ENCODE data around the gene LRCH3.
"Not testable (repeated sequence)": the region's sequence is repeated elsewhere in the genome, so short reads cannot be mapped to it uniquely, and the experiment has no call there.

Gene LRCH3

DNA sequence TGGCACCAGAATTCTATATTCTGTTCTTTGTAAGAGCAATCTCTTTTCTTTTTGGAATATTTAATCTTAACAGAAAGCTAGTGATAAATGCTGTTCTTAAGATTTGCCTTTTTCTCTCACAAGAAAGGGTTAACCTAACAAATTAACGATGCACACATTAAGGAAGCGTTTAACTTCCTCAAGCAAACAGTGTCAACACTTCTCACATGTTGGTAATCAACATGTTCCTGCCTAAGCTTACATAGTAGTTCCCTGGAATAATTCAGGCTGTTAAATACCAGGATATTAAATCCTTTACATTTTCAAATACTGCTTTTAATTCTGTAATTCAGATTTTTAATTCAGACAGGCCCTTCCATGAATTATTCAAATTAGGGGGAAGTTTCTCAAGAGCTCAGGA lies 91.5 kb downstream of the LRCH3 start:
- in situ Hi-C loops (cut with MboI; ENCODE audit: low sequenced_read_pairs): no loop called here

DNA sequence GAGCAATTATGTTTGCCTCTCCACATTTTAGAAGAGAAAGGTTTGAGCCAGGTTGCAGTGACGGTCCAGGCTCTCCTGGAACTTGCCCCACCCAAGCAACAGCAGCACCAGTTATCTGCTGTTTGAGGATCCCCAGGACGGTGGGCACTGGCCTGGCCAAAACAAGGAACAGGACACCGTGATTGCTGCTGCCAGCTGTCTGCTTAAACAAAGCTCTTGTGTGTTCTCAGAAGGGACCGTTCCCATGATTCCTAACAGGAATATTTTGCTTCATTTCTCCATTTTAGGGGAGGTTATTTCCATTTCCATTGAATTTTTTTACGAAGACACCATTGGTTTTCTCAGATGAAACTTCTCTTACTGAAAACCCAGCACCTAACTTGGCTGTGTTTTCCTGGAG lies 92.5 kb downstream of the LRCH3 start:
- in situ Hi-C loops (cut with MboI; ENCODE audit: low sequenced_read_pairs): no loop called here

DNA sequence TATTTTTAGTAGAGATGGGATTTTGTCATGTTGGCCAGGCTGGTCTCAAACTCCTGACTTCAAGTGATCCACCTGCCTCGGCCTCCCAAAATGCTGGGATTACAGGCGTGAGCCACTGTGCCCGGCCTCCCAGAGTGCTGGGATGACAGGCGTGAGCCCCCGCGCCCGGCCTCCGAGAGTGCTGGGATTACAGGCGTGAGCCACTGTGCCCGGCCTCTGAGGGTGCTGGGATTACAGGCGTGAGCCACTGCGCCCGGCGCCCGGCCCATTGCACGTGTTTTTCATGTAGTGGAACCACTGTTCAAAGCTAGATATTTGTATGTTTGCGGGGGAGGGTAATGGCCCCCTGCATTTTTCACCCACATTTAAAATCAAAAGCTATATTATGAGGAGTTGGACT lies 93.3 kb downstream of the LRCH3 start:
- in situ Hi-C loops (cut with MboI; ENCODE audit: low sequenced_read_pairs): not testable (repeated sequence)

DNA sequence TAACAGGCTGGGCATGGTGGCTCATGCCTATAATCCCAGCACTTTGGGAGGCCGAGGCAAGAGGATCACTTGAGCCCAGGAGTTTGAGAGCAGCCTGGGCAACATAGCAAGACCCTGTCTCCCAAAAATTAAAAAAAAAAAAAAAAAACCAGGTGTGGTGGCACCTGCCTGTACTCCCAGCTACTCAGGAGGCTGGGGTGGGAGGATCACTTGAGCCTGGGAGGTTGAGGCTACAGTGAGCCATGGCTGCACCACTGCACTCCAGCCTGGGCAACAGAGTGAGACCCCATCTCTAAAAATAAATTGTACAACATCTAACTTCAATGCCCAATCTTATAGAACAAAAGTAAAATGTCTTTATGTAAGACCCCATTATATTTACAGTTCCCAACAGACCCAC lies 95.0 kb downstream of the LRCH3 start:
- in situ Hi-C loops (cut with MboI; ENCODE audit: low sequenced_read_pairs): not testable (repeated sequence)

DNA sequence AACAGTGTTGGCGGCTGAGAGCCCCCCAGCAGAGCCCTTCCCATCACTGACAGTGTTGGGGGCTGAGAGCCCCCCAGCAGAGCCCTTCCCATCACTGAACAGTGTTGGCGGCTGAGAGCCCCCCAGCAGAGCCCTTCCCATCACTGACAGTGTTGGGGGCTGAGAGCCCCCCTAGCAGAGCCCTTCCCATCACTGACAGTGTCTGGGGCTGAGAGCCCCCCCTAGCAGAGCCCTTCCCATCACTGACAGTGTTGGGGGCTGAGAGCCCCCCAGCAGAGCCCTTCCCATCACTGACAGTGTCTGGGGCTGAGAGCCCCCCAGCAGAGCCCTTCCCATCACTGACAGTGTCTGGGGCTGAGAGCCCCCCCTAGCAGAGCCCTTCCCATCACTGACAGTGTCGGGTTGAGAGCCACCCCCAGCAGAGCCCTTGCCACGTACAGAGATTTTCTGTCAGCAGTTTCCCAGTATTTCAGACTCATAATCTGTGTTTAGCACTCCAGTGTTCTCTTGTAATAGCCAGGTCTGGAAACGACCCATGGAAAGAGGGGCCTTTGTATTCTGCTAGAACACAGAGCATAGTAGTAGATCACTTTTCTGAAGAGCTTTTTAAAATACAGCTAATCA lies 96.5 kb downstream of the LRCH3 start:
- in situ Hi-C loops (cut with MboI; ENCODE audit: low sequenced_read_pairs): not testable (repeated sequence)

DNA sequence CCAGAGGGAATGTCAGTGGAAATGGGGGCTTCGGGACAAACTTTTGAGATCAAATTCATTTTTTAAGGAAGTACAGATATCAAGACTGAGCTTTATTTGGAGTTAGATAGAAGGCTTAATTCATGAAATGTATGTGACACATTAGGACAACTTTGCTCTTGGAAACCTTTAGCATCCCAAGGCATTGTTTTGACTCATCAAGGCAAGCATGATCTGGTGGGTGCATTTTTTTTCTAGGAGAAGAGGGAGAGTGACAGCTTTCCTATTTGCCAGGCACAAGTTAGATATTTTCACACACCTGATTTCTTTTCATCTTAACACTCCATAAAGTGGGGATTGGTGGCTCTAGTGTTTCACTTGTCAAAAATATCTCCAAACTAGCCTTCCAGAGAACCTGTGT lies 97.5 kb downstream of the LRCH3 start:
- in situ Hi-C loops (cut with MboI; ENCODE audit: low sequenced_read_pairs): no loop called here

DNA sequence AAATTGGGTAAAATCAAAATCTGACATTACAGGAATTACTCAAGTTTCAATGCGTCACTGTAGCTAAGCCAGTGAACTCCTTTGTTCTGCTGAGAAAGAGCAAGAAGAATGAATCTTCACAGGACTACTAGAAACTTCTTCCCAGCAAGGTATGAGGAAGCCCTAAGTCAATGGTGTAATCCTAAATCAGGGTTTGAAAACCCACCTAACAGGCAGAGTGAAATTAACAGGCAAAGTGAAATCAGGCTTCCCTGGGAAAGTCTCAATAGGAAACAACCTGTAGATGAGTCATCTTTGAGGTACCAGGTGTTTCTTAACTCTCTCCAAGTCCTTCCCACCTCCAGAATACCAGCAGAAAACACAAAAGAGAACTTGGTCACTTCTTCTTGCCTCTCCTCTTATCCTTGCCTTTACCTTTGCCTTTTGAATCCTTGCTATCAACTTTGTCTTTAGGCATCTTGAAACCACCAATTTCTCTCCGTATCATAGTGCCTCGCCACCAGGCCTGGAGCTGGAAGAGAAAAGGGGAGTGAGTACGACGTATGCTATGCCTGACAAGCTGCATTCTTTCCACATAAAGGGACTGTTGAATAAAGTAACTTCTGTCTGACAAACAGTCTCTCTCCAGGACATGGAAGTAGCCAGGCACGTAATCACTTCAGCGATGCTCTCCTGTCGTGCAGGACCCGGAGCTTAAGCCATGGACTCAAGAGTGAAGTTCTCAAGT lies 98.3 kb downstream of the LRCH3 start:
- in situ Hi-C loops (cut with MboI; ENCODE audit: low sequenced_read_pairs): no loop called here

DNA sequence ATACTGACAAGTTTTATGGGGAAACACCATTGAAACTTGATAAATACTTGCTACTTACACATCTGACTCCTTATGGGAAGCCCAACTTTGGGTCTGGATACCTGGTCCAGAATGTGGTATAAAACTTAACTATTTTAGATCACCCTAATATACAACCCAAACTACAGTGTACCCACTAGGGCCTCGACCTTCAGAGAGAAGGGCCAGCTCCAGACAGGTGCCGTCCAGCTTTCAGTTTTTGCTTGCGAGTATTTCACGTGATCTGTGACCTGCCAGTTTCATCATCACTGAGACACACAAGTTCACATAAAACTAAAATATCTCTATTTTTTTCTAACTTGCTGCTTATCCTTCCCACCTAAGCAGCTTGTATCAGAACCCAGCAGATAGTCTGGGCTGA lies 99.6 kb downstream of the LRCH3 start:
- in situ Hi-C loops (cut with MboI; ENCODE audit: low sequenced_read_pairs): no loop called here

DNA sequence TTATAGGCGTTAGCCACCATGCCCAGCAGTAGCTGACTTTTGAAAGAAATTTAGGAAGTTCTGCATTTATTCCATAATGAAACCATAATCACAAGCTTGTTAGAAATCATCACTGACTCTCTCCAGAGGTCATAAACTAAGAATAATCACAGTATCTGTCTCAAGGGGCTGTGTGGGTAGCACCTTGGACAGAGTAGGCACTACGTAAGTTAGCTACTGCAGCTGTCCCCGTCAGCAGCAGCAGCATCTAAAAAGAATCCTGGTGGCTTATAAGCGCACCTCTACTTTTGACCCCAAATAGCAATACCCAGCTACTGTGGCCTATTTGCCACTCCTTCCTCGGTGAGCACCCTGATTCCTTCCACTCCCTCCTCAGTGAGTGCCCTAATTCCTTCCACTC lies 101.1 kb downstream of the LRCH3 start:
- in situ Hi-C loops (cut with MboI; ENCODE audit: low sequenced_read_pairs): no loop called here

DNA sequence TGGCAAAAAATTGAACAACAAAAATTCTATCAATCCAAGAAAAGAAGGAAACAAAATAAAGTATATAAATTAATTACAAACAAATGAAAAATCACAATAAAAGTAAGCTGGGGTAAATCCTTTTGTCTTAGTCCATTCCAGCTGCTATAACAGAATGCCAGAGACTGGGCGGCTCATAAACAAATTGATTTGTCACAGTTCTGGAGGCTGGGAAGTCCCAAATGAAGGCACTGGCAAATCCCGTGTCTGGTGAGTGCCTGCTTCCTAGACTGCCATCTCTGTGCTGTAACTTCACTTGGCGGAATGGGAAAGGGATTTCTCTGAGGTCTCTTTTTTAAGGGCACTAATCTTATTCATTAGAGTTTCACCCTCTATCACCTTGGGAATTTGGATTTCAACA lies 105.4 kb downstream of the LRCH3 start:
- in situ Hi-C loops (cut with MboI; ENCODE audit: low sequenced_read_pairs): no loop called here

DNA sequence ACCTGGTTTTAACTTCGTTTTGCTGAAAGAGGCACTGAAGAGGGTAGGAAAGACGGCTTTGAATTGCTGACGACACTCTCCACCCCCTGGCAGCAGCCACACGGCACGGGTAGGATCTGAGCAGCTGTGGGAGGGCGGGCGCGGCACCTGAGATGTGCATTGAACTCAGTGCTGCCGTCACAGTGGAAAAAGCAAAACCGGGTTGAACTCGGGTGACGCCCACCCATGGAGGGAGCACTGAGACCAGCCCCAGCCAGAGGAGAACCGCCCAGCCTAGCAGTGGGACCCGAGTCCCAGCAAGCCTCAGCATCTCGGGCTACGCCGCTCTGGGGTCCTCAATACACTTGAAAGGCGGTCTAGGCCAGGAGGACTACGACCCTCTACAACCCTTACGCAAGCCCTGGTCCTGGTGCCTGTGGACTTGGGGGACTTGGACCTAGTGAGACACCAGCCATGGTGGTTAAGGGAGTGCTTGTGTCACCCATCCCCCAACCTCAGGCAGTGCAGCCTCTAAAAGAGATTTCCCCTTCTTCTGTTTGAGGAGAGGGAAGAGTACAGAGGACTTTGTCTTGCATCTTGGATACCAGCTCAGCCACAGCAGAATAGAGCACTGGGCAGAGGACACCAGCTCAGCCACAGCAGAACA lies 108.9 kb downstream of the LRCH3 start:
- in situ Hi-C loops (cut with MboI; ENCODE audit: low sequenced_read_pairs): no loop called here

DNA sequence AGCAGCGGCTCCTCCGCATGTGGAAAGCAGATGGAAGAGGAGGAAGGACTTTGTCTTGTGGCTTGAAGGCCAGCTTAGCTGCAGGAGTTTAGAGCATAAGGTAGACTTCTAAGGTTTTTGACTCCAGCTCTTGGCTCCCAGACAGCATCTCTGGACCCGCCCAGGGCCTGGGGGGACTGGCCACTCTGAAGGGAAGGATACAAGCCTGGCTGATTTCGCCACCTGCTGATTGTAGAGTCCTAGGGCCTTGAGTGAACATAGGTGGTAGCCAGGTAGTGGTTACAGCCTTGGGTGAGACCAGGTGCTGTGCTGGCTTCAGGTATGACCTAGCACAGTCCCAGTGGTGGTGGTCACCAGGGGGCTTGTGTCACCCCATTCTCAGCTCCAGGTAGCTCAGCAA lies 110.6 kb downstream of the LRCH3 start:
- in situ Hi-C loops (cut with MboI; ENCODE audit: low sequenced_read_pairs): no loop called here

DNA sequence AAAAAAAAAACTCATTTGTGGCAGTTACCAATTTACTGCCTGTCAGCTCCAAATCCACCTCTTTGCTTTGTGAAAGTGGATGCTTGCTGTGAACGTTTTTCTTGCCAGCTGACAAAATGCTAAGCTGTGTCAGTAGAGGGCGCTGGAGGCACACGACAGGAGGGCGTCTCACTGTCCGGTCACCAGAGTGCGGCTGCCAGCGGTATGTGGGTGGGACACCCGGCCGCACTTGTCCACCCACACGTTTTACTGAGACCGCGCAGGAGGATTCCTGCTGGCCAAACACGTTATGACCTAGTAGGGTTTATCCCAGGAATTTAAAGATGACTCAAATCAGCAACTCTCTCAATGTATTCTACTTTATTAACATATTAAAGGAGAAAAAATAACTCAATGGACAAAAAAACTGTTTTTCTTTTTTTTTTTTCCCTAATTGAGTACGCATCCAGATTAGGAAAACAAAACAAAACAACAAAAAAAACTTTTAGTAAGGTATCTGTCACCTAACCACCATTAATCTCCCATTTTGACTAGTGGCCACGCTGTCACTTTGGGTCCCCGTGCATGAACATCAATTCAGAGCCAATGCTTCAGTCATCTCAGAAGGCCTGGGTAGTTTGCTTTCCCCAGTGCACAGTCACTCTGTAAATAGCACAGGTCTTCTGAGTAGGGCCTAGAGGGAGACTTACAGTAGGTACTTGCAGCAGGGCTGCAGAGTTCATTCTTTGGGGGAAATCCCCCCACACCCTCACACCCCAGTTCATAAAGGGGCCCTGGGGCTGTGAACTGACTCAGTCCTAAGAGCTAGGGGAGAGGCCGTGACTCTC lies 115.2 kb downstream of the LRCH3 start:
- in situ Hi-C loops (cut with MboI; ENCODE audit: low sequenced_read_pairs): no loop called here

DNA sequence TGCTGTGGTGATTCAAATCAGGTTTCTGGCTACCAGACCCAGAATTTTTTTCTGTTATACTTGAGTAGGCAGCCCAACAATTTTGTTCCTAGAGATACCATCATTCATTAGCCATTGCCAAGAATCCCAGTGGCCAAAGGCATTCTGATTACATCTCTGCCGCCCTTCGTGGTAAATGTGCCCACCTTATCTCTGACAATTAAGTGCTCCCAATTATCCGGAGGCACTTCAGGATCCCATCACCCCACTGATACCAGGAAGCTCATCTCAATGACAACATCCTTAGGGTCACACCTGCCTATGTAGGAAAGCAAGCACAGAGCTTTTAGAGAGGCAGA lies 115.8 kb downstream of the LRCH3 start:
- in situ Hi-C loops (cut with MboI; ENCODE audit: low sequenced_read_pairs): no loop called here

DNA sequence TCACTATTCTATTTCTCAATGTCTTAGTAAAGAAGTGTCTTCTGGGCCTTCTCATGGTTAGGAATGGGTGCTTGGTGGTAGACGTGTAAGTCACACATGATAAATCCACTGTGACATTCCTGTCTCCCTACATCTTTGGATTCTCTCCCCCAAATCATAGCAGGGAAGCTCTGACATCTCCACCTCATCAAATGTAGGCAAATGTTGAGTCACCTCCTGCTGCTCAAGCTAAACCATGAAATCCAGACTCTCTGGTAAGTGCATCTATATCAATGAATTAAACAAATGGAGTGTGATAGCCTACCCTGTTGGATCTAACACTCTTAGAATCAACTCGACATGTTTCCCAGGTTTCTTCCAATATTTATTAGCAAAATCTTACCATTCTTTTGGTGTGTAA lies 116.1 kb downstream of the LRCH3 start:
- in situ Hi-C loops (cut with MboI; ENCODE audit: low sequenced_read_pairs): no loop called here

DNA sequence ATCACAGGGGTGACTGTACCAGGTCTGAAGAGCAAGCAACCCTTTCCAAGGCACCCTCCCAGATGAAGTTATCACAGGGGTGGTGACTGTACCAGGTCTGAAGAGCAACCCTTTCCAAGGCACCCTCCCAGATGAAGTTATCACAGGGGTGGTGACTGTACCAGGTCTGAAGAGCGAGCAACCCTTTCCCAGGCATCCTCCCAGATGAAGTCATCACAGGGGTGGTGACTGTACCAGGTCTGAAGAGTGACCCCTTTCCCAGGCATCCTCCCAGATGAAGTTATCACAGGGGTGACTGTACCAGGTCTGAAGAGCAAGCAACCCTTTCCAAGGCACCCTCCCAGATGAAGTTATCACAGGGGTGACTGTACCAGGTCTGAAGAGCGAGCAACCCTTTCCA lies 117.5 kb downstream of the LRCH3 start:
- in situ Hi-C loops (cut with MboI; ENCODE audit: low sequenced_read_pairs): not testable (repeated sequence)

DNA sequence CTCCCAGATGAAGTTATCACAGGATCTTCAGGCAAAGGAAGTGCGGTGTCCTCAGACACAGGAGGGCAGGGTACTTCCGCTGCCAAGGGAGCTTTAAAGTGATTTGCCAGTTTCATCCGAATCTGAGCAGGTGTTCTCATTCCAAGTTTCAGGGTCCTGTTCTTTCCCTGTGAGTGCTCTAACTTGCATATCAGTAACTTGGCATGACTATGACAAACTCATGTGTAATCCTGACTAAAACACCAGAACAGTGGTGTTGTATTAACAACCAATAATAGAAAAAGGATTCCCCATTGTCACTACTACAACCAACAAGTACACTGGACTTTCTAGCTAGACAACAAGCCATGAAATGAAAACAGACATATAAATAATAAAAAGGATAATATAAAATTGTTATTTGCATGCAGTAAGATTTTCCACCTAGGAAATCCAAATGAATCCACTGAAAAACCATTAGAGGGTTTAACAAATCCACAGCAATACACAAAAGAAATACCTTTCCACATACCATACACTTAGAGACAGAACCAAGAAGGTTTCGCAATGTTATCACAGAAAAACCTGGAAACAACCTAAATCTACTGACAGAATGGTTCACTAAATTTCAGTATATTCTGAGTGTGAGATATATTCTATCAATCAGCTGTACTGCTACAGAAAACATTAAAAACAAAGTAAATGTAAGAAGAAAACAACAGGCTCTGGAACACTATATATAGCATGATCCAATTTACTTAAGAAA lies 118.1 kb downstream of the LRCH3 start:
- in situ Hi-C loops (cut with MboI; ENCODE audit: low sequenced_read_pairs): no loop called here

DNA sequence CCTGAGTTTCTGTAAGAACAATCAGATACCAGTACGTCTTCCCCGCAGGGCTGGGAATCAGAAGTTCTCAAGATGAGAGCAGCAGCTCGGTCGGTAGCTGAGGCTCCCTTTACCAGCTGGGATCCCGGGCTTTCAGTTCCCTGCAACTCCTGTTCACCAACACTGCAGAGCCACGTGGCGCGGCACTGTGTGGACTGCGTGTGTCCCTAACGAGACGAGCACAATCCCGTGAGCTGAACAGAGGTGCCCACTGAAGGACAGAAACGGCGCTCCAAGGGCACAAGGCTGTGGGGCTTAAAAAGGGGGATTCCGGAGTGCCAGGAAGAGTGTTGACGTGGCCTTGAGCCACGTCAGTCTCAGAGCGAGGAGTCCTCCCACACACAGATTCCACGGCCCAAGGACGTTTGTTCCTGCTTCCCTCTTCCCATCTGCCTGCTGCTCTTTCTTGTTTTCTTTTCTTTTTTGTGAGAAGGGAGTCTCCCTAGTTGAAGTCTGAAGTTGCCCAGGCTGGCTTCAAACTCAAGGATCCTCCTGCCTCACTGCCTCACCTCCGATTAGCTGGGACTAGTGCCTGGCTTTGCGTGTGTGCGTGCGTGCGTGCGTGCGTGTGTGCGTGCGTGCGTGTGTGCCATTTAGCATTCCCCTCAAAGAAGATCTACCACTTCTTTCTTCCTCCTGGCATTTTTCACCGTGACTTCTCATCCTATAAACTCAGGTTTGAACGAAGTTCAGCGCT lies 121.9 kb downstream of the LRCH3 start:
- in situ Hi-C loops (cut with MboI; ENCODE audit: low sequenced_read_pairs): no loop called here

DNA sequence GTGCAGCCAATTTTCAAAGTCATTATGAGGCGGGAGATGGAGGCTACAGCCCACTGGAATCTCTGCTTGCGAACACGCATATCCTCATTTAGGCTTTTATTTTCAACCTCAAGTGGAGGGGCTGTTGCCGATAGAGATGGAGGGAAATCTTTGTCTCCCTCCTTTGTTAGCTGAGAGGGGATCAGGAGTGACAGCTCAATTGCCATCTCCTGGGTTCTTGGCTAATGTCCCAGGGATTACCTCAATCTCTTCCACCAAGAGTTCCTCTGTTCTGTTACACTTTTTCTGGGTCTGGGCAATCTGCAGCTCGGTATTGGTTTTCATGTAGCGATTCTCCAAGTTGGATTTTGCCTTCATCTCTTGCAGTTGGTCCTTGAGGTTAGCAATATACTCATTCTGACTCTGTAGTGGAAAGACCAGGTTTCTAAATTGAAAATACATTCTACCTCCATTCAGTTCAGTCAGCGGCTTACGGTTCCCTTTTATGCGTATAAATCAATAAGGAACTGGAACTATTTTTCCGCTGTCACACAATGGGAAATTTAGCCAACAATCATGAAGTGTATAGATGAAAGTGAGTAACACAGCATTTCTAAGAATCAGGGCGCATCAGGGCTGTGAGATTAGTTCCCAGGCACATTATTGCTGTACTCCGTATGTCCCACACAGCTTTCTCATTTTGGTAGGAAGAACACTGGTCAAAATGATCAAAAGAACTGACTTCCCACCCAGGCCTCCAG lies 122.8 kb downstream of the LRCH3 start:
- in situ Hi-C loops (cut with MboI; ENCODE audit: low sequenced_read_pairs): no loop called here
